ENCODE data around the gene MYH7B.
A peak's percentile ranks its signal among the peaks of the same experiment; 100 is the strongest.

The MYH7B gene

DNA sequence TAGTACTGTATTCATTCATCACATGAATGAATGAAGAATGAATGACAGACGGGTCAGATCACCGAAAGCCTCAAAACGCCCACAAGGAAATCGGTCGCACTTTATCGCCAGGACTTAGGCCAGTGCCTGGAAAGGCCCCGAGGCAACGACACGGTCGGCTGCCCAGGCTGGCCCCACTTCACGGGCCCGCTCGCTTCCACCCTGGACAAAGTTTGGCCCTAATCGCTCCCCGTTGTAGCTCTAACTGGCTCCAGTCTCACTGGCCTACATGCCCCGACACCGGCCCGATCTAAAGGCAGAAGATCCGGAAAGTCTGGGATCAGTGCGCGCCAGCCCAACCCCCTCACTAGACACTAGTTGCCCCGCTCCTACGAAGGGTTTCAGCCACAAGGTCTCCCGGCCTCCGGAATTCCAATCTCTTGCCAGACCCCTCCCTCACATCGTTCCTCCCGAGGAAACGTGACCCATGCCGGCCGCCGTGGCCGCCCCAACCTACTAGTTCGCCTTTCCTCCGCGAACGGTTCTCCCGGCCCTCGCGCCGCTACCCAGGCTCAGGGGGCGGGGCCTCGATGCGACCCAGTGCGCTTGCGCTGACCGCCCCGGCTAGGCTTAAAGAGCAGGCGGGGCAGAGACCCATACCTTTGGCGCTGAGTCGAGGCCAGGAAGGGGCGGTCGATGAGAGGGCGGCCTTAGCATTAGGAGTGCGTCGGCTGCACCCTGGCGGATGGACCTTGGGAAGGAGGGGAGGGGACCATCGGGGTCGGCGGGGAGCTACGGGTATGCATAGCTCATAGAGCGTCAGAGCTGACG, at the start of gene MYH7B, which contains the start of gene GSS:
Gene MYH7B, plus strand, starts transcription at position 638 of the 810 bp plus-strand sequence. CDS start 22,138 bp downstream, outside the sequence.
Gene GSS, minus strand, starts transcription at position 576 of the 810 bp plus-strand sequence. CDS start 3,954 bp downstream, outside the sequence.
- DNase-seq, result peak; percentile 98

DNA sequence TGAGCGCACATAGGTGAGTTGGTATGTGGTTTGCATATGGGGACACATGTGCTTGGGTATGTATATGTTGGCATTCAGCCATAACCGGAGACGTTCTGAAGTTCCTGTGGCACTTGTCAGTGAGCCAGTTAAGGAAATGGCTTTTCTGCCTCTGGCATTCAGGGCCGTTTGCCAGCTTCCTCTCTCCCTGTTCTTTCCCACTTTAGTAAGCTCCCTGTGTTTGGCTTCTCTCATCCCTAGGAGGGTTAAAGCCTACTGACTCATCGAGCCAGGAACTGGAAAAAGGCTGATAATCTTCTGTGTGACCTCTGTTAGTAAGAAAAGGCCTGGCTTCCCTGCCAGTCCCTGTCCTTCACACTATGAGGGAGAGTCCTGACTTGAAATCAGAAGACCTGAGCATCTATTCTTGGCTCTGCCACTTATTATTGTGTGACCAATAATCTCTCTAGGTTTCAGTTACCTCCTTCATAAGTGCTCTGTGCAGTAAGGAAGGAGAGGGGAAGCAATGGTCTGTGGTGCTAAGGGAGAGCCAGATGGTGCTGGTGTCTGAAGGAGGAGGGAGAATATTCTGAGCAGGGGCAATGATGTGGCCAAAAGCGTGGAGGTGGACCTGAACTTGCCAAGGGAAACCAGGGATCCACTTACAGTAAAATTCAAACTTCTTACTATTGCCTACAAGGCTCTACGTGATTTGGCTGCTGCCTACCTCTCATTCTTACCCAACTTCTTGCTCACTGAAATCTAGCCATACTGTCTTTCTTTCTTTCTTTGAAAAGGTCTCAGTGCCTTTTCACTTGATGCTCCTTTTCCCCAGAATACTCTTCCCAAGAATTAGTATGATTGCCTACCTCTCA, 47.8 kb upstream of the MYH7B start:
- DNase-seq, result no peak

DNA sequence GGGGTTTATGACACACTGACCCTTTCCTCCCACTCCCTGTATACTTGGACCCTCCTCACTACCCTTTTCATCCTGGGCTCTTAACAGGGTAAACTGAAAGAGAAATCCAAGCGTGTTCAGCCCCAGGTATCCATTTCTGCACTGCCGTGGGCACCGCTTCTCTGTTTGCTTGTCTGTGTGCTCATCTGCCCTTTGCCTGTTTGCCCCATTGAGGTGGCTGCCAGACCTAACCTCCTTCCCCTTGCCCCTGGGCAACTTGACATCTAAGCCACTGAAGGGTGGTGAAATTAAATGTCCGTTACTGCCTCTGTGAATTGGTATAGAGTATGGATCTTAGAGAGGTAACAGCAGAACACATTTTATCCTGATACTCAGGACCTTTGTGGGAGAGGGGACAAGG, 40.5 kb upstream of the MYH7B start:
- no peak for DNase-seq

DNA sequence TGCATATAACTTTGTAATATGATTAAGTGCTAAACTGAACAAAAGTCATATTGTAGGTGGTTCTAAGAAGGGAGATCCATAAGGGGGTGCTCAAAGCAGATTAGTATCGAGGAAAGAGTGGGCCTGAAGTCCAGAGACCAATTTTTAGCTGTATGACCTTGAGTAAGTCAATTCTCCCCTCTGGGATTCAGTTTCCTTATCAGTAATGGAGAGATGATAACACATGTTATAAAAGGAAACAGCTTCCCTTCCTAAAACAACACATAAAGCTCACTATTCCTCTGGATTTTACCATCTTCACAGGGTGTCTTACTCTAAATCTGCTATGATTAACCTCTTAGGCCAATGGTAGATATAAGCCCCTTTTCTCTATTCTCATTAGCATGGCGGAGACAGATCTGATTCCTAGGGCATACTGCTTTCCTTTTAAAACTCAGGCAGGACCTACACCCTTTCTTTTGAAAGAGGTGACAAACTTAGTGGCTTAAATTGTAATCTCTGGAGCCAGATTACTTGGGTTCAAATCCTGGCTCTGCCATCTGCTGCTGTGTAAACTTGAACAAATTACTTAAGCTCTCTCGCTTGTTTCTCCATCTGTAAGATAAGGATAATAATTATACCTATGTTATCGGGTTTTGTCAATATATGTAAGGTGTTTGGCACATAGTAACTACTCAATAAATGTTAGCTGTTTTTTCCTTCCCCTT, 39.8 kb upstream of the MYH7B start:
- no peak for DNase-seq

DNA sequence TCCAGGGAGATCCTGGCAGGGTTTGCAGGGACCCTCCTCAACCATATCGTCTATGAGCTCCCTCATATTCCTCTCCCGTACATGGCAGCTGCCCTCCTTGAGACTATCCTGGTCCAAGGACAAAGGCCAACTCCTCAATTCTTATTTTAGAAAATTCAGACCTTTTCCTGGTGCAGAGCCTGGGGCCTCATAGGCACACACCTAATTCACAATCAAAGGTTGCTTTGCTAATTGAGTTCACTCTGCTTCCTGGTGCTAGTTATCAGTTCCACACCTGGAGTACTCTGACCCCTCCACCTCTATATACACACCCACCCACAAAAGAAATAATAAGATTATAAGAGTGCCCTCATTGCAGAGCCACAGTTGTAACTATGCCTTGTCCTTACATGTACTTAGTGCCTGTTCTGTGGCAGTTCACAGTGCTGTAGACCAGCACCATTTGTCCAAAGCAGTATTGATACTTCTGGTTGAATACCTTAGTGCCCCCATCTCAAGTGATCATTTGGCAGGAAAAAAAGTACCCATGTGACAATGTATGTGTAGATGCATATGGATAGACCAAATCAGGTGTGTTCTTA, 38.8 kb upstream of the MYH7B start:
- DNase-seq, result no peak

DNA sequence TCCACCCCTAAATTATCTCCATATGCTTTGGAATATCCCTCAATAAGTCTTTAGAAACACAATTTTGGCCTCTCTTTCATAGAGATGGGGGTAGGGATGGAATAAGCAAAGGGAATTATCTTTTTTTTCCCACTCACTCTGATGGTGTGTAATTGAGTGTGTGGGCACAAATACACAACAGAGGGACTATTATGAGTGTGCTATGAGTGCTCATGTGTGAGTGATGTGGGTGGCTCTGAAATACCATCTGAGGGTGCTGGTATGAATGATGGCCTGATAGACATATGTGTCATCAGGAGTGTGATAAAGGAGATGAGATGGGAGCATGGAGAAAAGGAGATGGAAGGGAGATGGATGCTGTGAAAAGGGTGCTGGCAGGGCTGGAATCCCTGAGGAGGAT, 35.6 kb upstream of the MYH7B start:
- DNase-seq, result no peak

DNA sequence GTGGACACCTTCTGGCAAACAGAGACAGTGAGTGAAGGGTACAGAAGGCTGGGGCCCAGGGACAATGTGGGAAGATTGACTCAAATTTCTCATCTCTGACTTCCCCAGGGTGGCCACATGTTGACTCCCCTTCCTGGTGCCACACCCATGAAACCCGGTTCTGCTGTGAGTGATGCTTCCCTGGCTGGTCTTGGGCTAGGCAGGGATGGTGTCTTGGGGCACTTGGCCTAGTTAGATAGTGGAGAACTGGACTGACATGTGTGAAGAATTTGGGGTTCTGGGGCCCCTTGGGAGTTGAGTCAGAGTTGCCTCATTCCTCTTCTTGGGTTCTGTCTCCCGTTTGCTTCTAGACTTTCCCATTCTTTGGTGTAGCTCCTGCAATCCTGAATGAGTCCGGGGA, 34.2 kb upstream of the MYH7B start:
- DNase-seq, result no peak

DNA sequence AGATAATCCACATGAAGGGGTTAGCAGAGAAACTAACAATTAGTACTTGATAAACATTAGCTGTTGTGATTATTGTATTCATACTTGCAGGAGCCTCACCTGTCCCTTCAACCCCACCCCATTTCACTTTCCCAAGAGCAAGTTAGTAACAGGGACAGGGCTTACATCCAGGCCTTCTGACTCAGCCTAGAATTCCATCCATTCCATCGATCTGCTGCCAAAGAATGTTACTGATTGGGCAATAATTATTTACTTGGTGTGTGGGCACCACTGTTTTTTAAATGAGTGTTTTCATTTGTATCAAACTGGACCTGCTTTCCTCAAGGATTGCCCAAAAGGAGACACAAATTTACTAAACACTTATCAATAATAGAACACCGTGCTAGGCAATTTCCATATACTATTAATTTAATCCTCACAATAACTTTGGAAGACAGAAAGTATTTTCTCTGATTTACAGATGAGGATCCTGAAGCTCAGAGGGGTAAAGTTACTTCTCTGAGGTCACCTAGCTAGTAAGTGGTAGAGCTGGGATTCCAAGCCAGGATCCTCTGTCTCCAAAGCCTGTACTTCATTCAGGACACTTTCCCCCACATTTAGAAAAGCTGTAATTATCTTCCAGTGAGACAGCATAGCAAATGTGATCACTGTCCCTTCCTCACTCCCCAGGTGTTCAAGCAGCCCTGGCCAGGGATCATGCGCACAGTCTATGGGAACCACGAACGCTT, 32.9 kb upstream of the MYH7B start:
- DNase-seq, result no peak

DNA sequence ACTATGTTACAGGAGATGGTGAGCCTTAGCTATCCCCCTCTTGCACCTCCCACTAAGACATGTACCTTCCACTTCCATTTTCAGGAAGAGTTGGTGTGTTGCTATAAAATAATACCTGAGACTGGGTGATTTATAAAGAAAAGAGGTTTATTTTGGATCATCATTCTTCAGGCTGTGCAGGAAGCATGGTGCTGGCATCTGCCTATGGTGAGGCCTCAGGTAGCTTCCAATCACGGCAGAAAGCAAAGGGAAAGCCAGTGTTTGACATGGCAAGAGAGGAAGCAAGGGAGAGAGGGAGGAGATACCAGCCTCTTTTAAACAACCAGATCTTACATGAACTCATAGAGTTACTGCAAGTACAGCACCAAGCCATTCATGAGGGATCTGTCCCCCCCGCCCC, 32.3 kb upstream of the MYH7B start:
- no peak for DNase-seq

DNA sequence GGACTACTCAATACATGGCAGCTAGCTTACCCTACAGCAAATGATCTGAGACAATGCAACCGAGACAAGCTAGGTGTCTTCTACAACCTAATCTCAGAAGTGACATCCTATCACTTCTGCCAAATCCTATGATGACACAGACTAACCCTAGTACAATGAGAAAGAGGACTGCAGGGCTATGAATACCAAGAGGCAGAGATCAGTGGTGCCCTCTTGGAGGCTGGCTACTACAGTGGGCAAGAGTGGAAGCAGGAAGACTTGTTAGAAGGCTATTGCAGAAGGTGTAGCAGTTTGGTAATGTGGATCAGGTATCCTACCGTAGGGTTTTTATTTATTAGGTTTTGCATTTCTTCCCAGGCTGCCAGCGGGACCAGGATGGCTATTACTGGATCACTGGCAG, 30.3 kb upstream of the MYH7B start:
- no peak for DNase-seq

DNA sequence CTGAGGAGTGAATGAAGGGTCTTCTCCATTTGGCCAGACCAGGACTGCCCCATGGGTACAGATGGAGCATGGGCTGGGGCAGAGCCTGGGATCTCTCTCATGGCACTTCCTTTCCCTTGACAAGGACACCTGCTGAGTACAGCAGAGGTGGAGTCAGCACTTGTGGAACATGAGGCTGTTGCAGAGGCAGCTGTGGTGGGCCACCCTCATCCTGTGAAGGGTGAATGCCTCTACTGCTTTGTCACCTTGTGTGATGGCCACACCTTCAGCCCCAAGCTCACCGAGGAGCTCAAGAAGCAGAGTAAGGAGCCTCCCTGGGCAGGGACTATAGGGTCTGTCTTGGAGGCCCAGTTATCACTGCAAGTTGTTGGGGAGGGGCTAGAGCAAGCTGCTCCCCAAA, 29.7 kb upstream of the MYH7B start:
- DNase-seq, result no peak

DNA sequence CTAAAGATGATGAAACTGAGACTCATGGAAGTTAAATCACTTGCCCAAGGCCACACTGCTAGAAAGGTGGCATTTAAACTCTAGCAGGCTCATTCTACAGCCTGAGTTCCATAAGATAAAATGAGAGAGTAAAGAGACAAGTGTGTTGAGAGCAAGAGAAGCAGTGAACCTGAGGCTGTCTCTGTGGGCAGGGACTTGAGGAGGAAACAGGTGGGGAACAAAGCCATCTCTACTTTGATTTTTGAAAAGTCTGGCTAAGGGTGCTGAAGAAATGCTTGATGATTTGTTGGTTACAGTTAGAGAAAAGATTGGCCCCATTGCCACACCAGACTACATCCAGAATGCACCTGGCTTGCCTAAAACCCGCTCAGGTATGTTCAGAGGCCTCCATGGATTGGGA, 29.1 kb upstream of the MYH7B start:
- no peak for DNase-seq

DNA sequence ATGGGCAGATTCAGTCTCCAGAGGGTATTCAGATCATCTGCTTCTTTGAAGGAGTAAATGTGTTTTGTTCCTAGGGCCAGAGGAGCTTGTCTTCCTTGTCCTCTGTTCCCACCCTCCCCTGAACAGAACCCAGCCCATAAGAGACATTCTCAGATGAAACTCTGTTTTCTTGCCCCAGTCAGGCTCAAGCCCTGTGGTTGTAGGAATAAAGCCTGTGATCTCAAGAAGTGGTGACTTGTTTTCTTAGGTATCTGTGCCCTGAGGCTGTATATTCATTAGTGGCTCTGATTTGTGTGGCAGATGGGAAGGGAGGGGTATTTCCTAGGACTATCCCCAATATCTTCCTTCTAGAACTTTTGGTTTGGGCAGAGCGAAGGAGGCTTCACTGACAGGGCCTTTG, 27.9 kb upstream of the MYH7B start:
- no peak for DNase-seq

DNA sequence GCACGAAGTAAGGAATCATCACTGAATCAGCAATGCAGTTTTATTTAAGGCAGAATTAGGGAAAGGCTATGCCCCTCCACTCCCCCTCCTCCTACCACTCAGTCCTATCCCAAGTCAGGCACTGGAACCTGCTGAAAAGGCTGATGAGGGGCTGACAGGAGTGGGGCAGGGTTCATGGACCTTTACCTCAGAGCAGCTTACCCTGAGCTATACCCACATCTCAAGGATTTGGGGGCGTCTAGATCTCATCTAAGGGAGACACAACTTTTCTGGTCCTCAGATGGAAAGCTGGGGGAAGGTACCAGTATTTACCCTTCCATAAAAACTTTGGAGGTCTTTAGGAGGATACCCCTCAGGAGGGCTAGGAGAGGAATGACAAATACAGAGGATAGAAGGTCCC, 27.3 kb upstream of the MYH7B start:
- no peak for DNase-seq

DNA sequence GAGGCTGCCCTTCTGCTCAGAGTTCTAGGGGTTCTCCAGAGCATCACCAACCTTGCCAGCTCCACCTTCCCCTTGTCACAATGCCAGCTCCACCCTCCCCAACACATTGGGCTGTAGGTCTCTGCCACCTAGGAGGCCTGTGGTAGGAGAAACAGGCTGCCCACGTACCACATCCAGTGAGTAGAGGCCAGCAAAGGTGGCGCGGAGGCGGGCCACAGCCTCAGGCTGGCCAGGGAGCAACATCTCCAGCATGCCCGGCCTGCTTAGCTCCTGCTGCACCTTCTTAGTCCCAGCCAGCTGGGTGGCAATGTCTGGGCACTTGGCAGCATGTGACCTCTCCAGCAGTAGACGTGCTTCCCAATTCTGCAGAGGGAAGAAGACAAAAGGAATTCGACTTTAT, 23.9 kb upstream of the MYH7B start:
- DNase-seq, result no peak

DNA sequence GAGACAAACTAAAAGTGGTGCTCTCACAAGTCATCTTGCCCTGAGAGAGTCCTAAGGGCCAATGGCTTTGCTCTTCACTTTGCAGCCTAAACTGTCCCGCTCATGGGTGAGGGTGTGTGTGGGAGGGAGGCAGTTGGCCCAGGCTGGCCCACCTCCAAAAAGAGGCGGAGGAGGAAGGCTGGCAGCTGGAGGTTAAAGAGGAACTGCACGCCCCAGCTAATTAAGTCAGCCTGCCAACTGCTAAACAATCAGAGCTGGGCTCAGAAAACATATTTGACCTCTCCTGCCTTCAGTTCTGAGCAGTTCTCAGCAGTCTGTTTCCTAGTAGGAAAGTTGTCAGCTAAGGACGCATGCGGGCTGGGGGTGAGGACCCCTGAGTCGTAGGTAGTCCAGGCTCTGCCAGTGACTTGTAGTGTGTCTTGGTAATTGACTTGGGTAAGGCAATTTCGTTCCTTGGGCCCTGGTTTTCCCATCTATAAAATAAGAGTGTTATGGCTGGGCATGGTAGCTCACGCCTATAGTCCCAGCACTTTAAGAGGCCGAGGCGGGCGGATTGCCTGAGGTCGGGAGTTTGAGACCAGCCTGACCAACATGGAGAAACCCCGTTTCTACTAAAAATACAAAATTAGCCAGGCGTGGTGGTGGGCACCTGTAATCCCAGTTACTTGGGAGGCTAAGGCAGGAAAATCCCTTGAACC, 17.1 kb upstream of the MYH7B start:
- no peak for DNase-seq

DNA sequence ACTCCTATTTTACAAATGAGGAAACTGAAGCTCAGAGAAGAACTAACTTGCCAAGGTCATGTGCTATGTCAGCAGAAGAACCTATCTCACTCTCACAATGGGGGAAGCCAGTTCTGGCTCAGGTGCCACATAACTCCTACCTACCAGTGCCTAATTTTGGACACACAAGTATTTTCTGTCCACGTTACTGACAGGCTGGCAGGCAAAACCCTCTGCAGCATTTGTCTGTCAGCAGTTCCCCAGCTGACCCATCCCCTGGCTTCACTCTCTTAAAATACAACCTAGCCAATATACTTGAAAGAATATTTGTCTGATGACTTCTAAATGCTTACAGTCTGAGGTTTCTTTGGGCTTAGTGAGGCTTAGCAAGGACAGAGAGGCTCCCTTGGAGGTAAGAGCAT, 15.6 kb upstream of the MYH7B start:
- no peak for DNase-seq

DNA sequence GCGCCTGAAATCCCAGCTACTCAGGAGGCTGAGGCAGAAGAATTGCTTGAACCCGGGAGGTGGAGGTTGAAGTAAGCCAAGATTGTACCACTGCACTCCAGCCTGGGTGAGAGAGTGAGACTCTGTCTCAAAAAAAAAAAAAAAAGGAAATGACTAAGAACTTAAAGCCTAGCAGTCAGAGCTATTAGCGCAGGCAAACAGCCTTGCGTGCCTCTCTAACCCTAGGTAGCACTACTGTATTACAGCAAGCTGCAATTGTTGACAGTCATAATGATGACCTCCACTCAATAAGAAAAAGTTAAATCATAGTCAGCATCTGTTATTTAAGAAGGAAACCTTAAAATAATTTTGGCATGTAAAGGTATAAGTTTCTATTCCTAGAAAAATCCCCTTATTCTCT, 14.4 kb upstream of the MYH7B start:
- no peak for DNase-seq

DNA sequence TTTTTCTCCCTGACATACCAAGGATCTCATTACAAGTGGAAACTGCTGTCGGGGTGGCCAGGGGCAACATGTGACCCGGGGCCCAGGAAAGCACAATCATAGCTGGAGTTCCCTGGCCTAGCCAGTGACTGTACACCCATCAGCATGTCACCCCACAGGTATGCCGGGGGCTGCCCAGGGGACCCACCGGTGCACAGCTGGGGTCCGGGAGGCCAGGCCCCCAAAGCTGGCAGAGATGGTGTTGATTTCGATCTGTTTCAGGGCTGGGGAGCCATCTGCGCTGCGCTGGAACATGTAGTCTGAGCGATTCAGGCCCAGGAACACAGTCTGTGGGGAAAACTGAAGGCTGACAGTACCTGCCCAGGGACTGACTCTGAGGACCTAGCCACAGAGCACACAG, 13.4 kb upstream of the MYH7B start:
- DNase-seq, result no peak

DNA sequence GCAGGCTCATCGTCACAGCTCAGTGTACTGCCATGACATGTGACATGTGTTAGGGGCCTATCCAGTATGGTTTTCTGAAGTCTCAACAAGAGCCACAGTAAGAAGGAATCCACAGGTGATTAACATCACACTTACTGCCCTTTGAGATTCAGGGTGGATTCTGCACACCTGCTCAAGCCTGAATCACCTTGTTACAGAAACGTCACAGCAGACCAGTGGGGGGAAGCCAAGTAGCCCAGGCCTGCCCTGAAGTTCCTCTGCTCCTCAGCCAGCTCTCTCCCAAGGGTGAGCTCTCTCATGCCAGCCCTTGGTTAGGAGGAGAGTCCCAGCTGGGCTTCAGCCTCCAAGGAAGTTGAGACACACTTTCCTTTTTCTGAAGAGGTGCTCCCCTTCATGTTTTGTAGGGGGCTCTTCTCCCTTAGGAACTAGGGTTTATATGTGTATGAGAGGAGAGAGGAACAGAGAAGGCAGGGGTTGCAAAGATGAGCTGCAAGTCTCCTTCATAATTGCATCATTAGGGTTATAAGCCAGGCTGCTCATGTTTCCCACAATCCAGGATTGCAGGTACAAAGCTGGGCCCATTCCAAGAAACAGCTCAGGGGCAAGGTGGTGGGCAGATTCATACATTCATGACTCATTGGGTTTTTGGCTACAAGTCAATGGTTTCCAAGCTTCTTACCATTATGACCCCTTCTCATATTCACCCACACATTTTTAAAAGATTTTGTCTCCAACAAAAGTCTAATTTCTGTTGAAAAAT, 11.7 kb upstream of the MYH7B start:
- no peak for DNase-seq
